NOMO-1 (cell line): ENCODE data around the gene SERPINB1.

Experiments
- DNase-seq, 2 experiments: peaks; one replicate each; lab custom pipeline; 2025; ENCODE audit not compliant: unreplicated experiment in 2 of 2; lab: John Stamatoyannopoulos, UW

Gene SERPINB1

GRCh38 chr6:2795162-2795561 lies 46.5 kb downstream of the SERPINB1 start:
- no peak for DNase-seq

GRCh38 chr6:2794171-2794730 lies 47.4 kb downstream of the SERPINB1 start:
- DNase-seq, result no peak

GRCh38 chr6:2793534-2794151 lies 48.0 kb downstream of the SERPINB1 start:
- DNase-seq, result peak; percentile 82 to 96

GRCh38 chr6:2792330-2793110 lies 49.1 kb downstream of the SERPINB1 start:
- no peak for DNase-seq

GRCh38 chr6:2791450-2791974 lies 50.2 kb downstream of the SERPINB1 start:
- DNase-seq, result no peak

GRCh38 chr6:2790588-2791449 lies 50.8 kb downstream of the SERPINB1 start:
- peak; percentile 58 to 79 for DNase-seq

- DNase-seq, result no peak
Measured at GRCh38 chr6:2786269-2786668, 55.4 kb downstream of the SERPINB1 start.

- no peak for DNase-seq
Measured at GRCh38 chr6:2784930-2785329, 56.7 kb downstream of the SERPINB1 start.

- no peak for DNase-seq
Measured at GRCh38 chr6:2784061-2784460, 57.6 kb downstream of the SERPINB1 start.

- DNase-seq, result no peak
Measured at GRCh38 chr6:2783188-2783963, 58.3 kb downstream of the SERPINB1 start.

- DNase-seq, result no peak
Measured at GRCh38 chr6:2782825-2783187, 58.9 kb downstream of the SERPINB1 start.

GRCh38 chr6:2782356-2782708 lies 59.3 kb downstream of the SERPINB1 start:
- DNase-seq, result no peak
